ACC112 (cell line): Measurements from ENCODE around the gene SYNDIG1.

Source experiments
- H2AFZ ChIP-seq: fragments of 200-600 bp; sonication (generic); one replicate; pipeline ENCODE4 v1.6.0; 2017; ENCODE audit warnings: antibody characterized with exemption, low read length; ENCODE audit not compliant: unreplicated experiment
- H3K27ac ChIP-seq: fragments of 200-600 bp; sonication (generic); 2 replicates; pipeline ENCODE4 v1.5.1; 2014; ENCODE audit warnings: low read depth, mild to moderate bottlenecking, antibody characterized with exemption, low read length, moderate library complexity
- H3K27me3 ChIP-seq: fragments of 200-600 bp; sonication (generic); 2 replicates; pipeline ENCODE4 v1.6.1; 2014; ENCODE audit warnings: mild to moderate bottlenecking, antibody characterized with exemption, low read length, moderate library complexity, mixed read lengths; ENCODE audit not compliant: insufficient read depth
- H3K36me3 ChIP-seq: fragments of 200-600 bp; sonication (generic); 2 replicates; pipeline ENCODE4 v1.6.1; 2016; ENCODE audit warnings: mild to moderate bottlenecking, antibody characterized with exemption, low read length, moderate library complexity, mixed read lengths; ENCODE audit not compliant: insufficient read depth
- H3K4me1 ChIP-seq: fragments of 200-600 bp; sonication (generic); one replicate; pipeline ENCODE4 v1.6.1; 2016; ENCODE audit warnings: low read length, mixed read lengths; ENCODE audit not compliant: insufficient read depth, unreplicated experiment, control insufficient read depth
- H3K4me3 ChIP-seq: fragments of 200-600 bp; sonication (generic); 2 replicates; pipeline ENCODE4 v1.5.1; 2014; ENCODE audit warnings: mild to moderate bottlenecking, low read depth, low read length
- H3K79me2 ChIP-seq: fragments of 200-600 bp; sonication (generic); one replicate; pipeline ENCODE4 v1.6.0; 2016; ENCODE audit warnings: low read length; ENCODE audit not compliant: control insufficient read depth, unreplicated experiment, insufficient read depth

The SYNDIG1 gene

GRCh38 chr20:24542721-24543120 is 73.3 kb downstream of the SYNDIG1 start:
- no peaks in the 10 kb centered on the region for H3K79me2 ChIP-seq
- no peaks in the 10 kb centered on the region for H3K36me3 ChIP-seq
- no peak overlapping the region for H2AFZ ChIP-seq
- no peaks in the 10 kb centered on the region for H3K27me3 ChIP-seq
- no peaks in the 10 kb centered on the region for H3K4me1 ChIP-seq
- no peak overlapping the region for H3K27ac ChIP-seq
- no peak overlapping the region for H3K4me3 ChIP-seq

- Histone ChIP-seq H3K4me3 (no peak overlapping the region), H2AFZ (no peak overlapping the region), H3K36me3 (no peaks in the 10 kb centered on the region), H3K4me1 (no peaks in the 10 kb centered on the region), H3K27me3 (no peaks in the 10 kb centered on the region), H3K27ac (no peak overlapping the region), H3K79me2 (no peaks in the 10 kb centered on the region)
These were observed 73.7 kb downstream of the SYNDIG1 start for GRCh38 chr20:24543168-24543567.

GRCh38 chr20:24543741-24544140 is 74.3 kb downstream of the SYNDIG1 start:
- no peak overlapping the region for H2AFZ ChIP-seq
- no peak overlapping the region for H3K4me3 ChIP-seq
- no peaks in the 10 kb centered on the region for H3K36me3 ChIP-seq
- H3K27ac ChIP-seq: no peak overlapping the region
- no peaks in the 10 kb centered on the region for H3K4me1 ChIP-seq
- H3K79me2 ChIP-seq: no peaks in the 10 kb centered on the region
- no peaks in the 10 kb centered on the region for H3K27me3 ChIP-seq

- H3K79me2 ChIP-seq: no peaks in the 10 kb centered on the region
- no peaks in the 10 kb centered on the region for H3K4me1 ChIP-seq
- no peak overlapping the region for H3K27ac ChIP-seq
- H3K36me3 ChIP-seq: no peaks in the 10 kb centered on the region
- no peak overlapping the region for H2AFZ ChIP-seq
- no peak overlapping the region for H3K4me3 ChIP-seq
- H3K27me3 ChIP-seq: no peaks in the 10 kb centered on the region
These were observed 74.9 kb downstream of the SYNDIG1 start for GRCh38 chr20:24544371-24544770.

GRCh38 chr20:24545168-24545567 is 75.7 kb downstream of the SYNDIG1 start:
- H2AFZ ChIP-seq: no peak overlapping the region
- H3K4me1 ChIP-seq: no peaks in the 10 kb centered on the region
- no peaks in the 10 kb centered on the region for H3K36me3 ChIP-seq
- H3K79me2 ChIP-seq: no peaks in the 10 kb centered on the region
- no peak overlapping the region for H3K4me3 ChIP-seq
- H3K27ac ChIP-seq: no peak overlapping the region
- H3K27me3 ChIP-seq: no peaks in the 10 kb centered on the region

GRCh38 chr20:24546232-24546892 is 76.9 kb downstream of the SYNDIG1 start:
- Histone ChIP-seq H3K27me3 (no peaks in the 10 kb centered on the region), H2AFZ (no peak overlapping the region), H3K27ac (no peak overlapping the region), H3K4me3 (no peak overlapping the region), H3K36me3 (no peaks in the 10 kb centered on the region), H3K79me2 (no peaks in the 10 kb centered on the region), H3K4me1 (no peaks in the 10 kb centered on the region)

- no peaks in the 10 kb centered on the region for H3K79me2 ChIP-seq
- H3K27ac ChIP-seq: no peak overlapping the region
- no peaks in the 10 kb centered on the region for H3K27me3 ChIP-seq
- no peaks in the 10 kb centered on the region for H3K4me1 ChIP-seq
- H3K36me3 ChIP-seq: no peaks in the 10 kb centered on the region
- H3K4me3 ChIP-seq: no peak overlapping the region
- no peak overlapping the region for H2AFZ ChIP-seq
These were observed 78.5 kb downstream of the SYNDIG1 start for GRCh38 chr20:24547967-24548366.

GRCh38 chr20:24559114-24559732 is 89.8 kb downstream of the SYNDIG1 start:
- Histone ChIP-seq H3K27ac (no peak overlapping the region), H3K4me1 (no peaks in the 10 kb centered on the region), H3K79me2 (no peaks in the 10 kb centered on the region), H2AFZ (no peak overlapping the region), H3K36me3 (no peaks in the 10 kb centered on the region), H3K4me3 (no peak overlapping the region), H3K27me3 (no peaks in the 10 kb centered on the region)

GRCh38 chr20:24560571-24561491 is 91.4 kb downstream of the SYNDIG1 start:
- H3K27ac ChIP-seq: no peak overlapping the region
- no peaks in the 10 kb centered on the region for H3K4me1 ChIP-seq
- no peak overlapping the region for H3K4me3 ChIP-seq
- no peaks in the 10 kb centered on the region for H3K79me2 ChIP-seq
- no peaks in the 10 kb centered on the region for H3K36me3 ChIP-seq
- no peak overlapping the region for H2AFZ ChIP-seq
- H3K27me3 ChIP-seq: no peaks in the 10 kb centered on the region

GRCh38 chr20:24565835-24566351 is 96.5 kb downstream of the SYNDIG1 start:
- Histone ChIP-seq H2AFZ (no peak overlapping the region), H3K27ac (no peak overlapping the region), H3K27me3 (no peaks in the 10 kb centered on the region), H3K36me3 (no peaks in the 10 kb centered on the region), H3K4me1 (no peaks in the 10 kb centered on the region), H3K4me3 (no peak overlapping the region), H3K79me2 (no peaks in the 10 kb centered on the region)
